HepG2 (cell line): ENCODE measurements around the gene POLR3E. TPM values are rescaled to one million over a fixed set of nuclear protein-coding genes. Genes with fewer than 3 reads are reported as not detected.
A peak's percentile ranks its signal among the peaks of the same experiment; 100 is the strongest.

Experiments used
- AGO2 ChIP-seq: fragments of 200-400 bp; formaldehyde crosslinking; optimal IDR thresholded peaks from 2 replicates; pipeline ENCODE3; 2017; ENCODE audit warnings: mild to moderate bottlenecking, low read depth, low read length, moderate library complexity
- ELF1 ChIP-seq: sonication (generic); formaldehyde crosslinking; IDR thresholded peaks from 2 replicates; pipeline ENCODE4 v1.4.0; 2020; ENCODE audit warnings: missing genetic modification reagents
- MAF1 ChIP-seq: sonication (generic); formaldehyde crosslinking; IDR thresholded peaks from 2 replicates; pipeline ENCODE4 v1.5.0; 2020; ENCODE audit warnings: missing genetic modification reagents, borderline replicate concordance
- MEF2D ChIP-seq: sonication (generic); formaldehyde crosslinking; IDR thresholded peaks from 2 replicates; pipeline ENCODE4 v1.5.1; 2020; ENCODE audit warnings: mild to moderate bottlenecking, missing genetic modification reagents
- MIXL1 ChIP-seq: IDR thresholded peaks from 2 replicates; pipeline ENCODE4 v1.6.1; 2016
- NR2F6 ChIP-seq, 2 experiments: IDR thresholded peaks; 2 replicates each; pipeline ENCODE4 v1.6.1; 2016; ENCODE audit warnings: antibody characterized with exemption in 1 of 2, mild to moderate bottlenecking in 1 of 2
- NRL ChIP-seq: sonication (generic); formaldehyde crosslinking; IDR thresholded peaks from 2 replicates; pipeline ENCODE4 v1.5.0; 2020; ENCODE audit warnings: missing genetic modification reagents, mild to moderate bottlenecking, moderate library complexity, borderline replicate concordance
- TCF12 ChIP-seq, 2 experiments: fragments of 450-650 bp in 1 of 2; sonication (generic) in 1 of 2; formaldehyde crosslinking in 1 of 2; IDR thresholded peaks; 2 replicates each; pipeline versions ENCODE4 v1.6.1 to v1.8.0; 2017 to 2022; ENCODE audit warnings: antibody characterized with exemption in 1 of 2, mild to moderate bottlenecking in 1 of 2, missing genetic modification reagents in 1 of 2, moderate library complexity in 1 of 2
- UBTF ChIP-seq: sonication (generic); formaldehyde crosslinking; IDR thresholded peaks from 2 replicates; pipeline ENCODE4 v1.4.0; 2020; ENCODE audit warnings: mild to moderate bottlenecking, missing genetic modification reagents
- ZIK1 ChIP-seq: sonication (generic); formaldehyde crosslinking; IDR thresholded peaks from 2 replicates; pipeline ENCODE4 v1.5.0; 2020; ENCODE audit warnings: mild to moderate bottlenecking, low read depth, missing genetic modification reagents, borderline replicate concordance
- ZNF24 ChIP-seq: fragments of 450-650 bp; IDR thresholded peaks from 2 replicates; pipeline ENCODE4 v1.6.1; 2017; ENCODE audit warnings: antibody characterized with exemption, mild to moderate bottlenecking
- ZNF451 ChIP-seq: sonication (generic); formaldehyde crosslinking; IDR thresholded peaks from 2 replicates; pipeline ENCODE4 v1.5.0; 2020; ENCODE audit warnings: mild to moderate bottlenecking, missing genetic modification reagents
- ZNF496 ChIP-seq: sonication (generic); formaldehyde crosslinking; IDR thresholded peaks from 2 replicates; pipeline ENCODE4 v1.8.1; 2023; ENCODE audit warnings: mild to moderate bottlenecking, moderate library complexity, missing genetic modification reagents; ENCODE audit not compliant: insufficient replicate concordance
- ZNF747 ChIP-seq: sonication (generic); formaldehyde crosslinking; IDR thresholded peaks from 2 replicates; pipeline ENCODE4 v1.8.1; 2023; ENCODE audit warnings: missing genetic modification reagents, mild to moderate bottlenecking, borderline replicate concordance
- polyA plus RNA-seq, 8 experiments: library from polyadenylated mRNA; depleted of rRNA in 3 of 8; stranded (reverse) in 7 of 8; unstranded in 1 of 8; fragments of >200 nt; fragmentation: Illumina TruSeq in 4 of 8; extraction: Trizol in 4 of 8; gene quantifications; 2 replicates each; pipeline versions ENCODE4 v1.2.1 to v1.2.3, GENCODE V29; 2011 to 2016; ENCODE audit warnings: low read depth in 4 of 8, missing spikeins in 1 of 8, mixed read lengths in 1 of 8; ENCODE audit not compliant: insufficient read depth in 1 of 8
- total RNA-seq, 5 experiments: library from RNA; depleted of rRNA; stranded (reverse); fragments of >200 nt; fragmentation: Illumina TruSeq; extraction: Trizol; gene quantifications; 2 replicates each; pipeline ENCODE4 v1.2.3, GENCODE V29; 2016; ENCODE audit warnings: low read depth in 1 of 5
- TF ChIP-seq, protein P1 (sequence below): sonication (generic); formaldehyde crosslinking; IDR thresholded peaks from 2 replicates; pipeline ENCODE4 v1.9.0; 2021; ENCODE audit warnings: mild to moderate bottlenecking, missing genetic modification reagents
- TF ChIP-seq, protein P2 (sequence below): sonication (generic); formaldehyde crosslinking; IDR thresholded peaks from 2 replicates; pipeline ENCODE4 v1.5.0; 2020; ENCODE audit warnings: mild to moderate bottlenecking, missing genetic modification reagents

POLR3E gene
- total and polyA plus RNA-seq, 2 of the 13 experiments (the other 11 are each of a cell fraction or from before 2014, with no cell fraction given): 135 to 262 TPM

GRCh38 chr16:22353933-22354541 is 56.8 kb downstream of the POLR3E start (continued):
- TF ChIP-seq, protein P1, sequence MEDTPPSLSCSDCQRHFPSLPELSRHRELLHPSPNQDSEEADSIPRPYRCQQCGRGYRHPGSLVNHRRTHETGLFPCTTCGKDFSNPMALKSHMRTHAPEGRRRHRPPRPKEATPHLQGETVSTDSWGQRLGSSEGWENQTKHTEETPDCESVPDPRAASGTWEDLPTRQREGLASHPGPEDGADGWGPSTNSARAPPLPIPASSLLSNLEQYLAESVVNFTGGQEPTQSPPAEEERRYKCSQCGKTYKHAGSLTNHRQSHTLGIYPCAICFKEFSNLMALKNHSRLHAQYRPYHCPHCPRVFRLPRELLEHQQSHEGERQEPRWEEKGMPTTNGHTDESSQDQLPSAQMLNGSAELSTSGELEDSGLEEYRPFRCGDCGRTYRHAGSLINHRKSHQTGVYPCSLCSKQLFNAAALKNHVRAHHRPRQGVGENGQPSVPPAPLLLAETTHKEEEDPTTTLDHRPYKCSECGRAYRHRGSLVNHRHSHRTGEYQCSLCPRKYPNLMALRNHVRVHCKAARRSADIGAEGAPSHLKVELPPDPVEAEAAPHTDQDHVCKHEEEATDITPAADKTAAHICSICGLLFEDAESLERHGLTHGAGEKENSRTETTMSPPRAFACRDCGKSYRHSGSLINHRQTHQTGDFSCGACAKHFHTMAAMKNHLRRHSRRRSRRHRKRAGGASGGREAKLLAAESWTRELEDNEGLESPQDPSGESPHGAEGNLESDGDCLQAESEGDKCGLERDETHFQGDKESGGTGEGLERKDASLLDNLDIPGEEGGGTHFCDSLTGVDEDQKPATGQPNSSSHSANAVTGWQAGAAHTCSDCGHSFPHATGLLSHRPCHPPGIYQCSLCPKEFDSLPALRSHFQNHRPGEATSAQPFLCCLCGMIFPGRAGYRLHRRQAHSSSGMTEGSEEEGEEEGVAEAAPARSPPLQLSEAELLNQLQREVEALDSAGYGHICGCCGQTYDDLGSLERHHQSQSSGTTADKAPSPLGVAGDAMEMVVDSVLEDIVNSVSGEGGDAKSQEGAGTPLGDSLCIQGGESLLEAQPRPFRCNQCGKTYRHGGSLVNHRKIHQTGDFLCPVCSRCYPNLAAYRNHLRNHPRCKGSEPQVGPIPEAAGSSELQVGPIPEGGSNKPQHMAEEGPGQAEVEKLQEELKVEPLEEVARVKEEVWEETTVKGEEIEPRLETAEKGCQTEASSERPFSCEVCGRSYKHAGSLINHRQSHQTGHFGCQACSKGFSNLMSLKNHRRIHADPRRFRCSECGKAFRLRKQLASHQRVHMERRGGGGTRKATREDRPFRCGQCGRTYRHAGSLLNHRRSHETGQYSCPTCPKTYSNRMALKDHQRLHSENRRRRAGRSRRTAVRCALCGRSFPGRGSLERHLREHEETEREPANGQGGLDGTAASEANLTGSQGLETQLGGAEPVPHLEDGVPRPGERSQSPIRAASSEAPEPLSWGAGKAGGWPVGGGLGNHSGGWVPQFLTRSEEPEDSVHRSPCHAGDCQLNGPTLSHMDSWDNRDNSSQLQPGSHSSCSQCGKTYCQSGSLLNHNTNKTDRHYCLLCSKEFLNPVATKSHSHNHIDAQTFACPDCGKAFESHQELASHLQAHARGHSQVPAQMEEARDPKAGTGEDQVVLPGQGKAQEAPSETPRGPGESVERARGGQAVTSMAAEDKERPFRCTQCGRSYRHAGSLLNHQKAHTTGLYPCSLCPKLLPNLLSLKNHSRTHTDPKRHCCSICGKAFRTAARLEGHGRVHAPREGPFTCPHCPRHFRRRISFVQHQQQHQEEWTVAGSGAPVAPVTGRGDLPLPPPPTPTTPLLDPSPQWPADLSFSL (CRISPR knock-in tag): no peak
- TF ChIP-seq AGO2 (no peak), ZNF747 (CRISPR knock-in tag) (no peak), UBTF (CRISPR knock-in tag) (0 out of 2 replicates have a peak, but pooled peaks have one; percentile 29), MIXL1 (0 out of 2 replicates have a peak, but pooled peaks have one; percentile 14), ZNF451 (CRISPR knock-in tag) (no peak), TCF12 (IDR thresholded peaks at IDR 0.05) (no peak), TCF12 (CRISPR knock-in tag; IDR thresholded peaks at IDR 0.05) (no peak), ZNF496 (CRISPR knock-in tag) (no peak), NRL (CRISPR knock-in tag) (no peak), MEF2D (CRISPR knock-in tag) (peak; percentile 91), ZNF24 (no peak), NR2F6 (IDR thresholded peaks at IDR 0.05) (no peak), NR2F6 (CRISPR knock-in tag; IDR thresholded peaks at IDR 0.05) (peak; percentile 28; the same call in 1 of the 2 replicates), MAF1 (no peak), ZIK1 (CRISPR knock-in tag) (no peak), ELF1 (CRISPR knock-in tag) (no peak)
- TF ChIP-seq, protein P2, sequence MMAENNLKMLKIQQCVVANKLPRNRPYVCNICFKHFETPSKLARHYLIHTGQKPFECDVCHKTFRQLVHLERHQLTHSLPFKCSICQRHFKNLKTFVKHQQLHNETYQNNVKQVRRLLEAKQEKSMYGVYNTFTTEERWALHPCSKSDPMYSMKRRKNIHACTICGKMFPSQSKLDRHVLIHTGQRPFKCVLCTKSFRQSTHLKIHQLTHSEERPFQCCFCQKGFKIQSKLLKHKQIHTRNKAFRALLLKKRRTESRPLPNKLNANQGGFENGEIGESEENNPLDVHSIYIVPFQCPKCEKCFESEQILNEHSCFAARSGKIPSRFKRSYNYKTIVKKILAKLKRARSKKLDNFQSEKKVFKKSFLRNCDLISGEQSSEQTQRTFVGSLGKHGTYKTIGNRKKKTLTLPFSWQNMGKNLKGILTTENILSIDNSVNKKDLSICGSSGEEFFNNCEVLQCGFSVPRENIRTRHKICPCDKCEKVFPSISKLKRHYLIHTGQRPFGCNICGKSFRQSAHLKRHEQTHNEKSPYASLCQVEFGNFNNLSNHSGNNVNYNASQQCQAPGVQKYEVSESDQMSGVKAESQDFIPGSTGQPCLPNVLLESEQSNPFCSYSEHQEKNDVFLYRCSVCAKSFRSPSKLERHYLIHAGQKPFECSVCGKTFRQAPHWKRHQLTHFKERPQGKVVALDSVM (CRISPR knock-in tag): no peak
